NCI-H2081 (cell line): ENCODE measurements around the gene SMCO3.

Experiments
- DNase-seq, 2 experiments: peaks; one replicate each; lab custom pipeline; 2025; lab: John Stamatoyannopoulos, UW

The SMCO3 gene

DNA sequence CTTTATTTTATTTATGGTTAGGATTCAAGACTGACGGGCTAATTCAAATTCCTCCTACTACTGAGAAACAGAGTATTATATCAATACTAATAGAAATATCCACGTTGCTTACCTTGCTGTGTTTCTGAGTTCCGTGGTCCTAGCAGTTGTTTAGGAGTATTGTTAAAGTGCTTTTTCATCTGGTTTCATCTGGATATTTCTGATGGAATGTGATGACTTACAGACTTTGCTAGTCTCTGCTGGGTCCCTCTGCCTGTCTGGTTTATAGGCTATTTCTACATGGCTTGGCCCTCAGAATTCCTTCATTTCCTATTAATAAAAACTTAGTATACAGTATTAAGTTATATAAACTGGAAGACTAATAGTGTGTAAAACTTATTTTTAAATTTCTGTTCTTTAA, at the start of gene SMCO3:
SMCO3 (minus strand) TSS at position 169 of the 400 bp plus-strand sequence. CDS start 7,502 bp downstream, outside the sequence.
- no peak for DNase-seq

DNA sequence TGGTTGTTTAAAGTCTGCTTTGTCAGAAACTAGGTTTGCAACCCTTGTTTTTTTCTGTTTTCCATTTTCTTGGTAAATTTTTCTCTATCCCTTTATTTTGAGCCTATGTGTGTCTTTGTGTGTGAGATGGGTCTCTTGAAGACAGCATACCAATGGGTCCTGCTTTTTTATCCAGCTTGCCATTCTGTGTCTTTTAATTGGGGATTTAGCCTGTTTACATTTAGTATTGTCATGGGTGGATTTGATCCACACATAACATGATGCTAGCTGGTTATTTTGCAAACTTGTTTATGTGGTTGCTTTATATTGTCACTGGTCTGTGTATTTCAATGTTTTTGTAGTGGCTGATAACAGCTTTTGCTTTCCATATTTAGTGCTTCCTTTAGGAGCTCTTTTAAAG, 46.5 kb upstream of the SMCO3 start:
- DNase-seq: no peak

DNA sequence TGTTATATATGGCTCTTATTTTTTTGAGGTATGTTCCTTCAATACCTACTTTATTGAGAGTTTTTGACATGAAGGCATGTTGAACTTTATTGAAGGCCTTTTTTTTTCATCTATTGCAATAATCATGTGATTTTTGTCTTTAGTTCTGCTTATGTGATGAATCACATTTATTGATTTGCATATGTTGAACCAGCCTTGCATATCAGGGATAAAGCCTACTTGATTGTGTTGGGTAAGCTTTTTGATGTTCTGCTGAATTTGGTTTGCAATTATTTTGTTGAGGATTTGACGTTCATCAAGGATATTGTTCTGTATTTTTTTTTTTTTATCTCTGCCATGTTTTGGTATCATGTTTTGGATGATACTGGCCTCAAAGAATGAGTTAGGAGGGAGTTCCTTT, 44.5 kb upstream of the SMCO3 start:
- DNase-seq: no peak

DNA sequence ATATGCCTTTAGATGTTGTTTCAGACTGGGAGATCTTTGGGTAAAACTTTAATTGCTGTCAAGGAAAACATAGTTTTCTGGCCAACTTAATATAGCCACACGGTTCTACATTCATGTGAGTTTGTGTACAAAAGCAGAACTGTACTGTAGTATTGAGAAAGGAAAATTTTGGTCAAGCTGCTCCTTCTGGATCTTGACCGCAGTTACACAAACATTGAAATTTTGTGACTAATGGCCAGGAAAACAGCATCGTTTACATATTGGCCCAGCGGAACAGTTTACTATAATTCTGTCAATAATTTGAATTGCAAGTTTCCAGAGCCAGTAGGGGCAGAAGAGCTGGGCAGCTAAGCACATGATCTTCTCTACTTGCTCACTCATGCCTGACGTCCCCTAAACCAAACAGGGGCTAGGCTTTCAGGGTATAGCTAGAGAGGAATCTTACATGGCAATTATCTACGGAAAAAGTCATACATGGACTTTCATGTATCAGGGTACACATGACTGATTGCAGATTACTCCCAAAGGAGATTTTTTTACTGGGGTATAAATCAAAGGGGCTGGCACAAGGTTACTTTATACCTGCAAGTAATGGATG, 40.7 kb upstream of the SMCO3 start:
- no peak for DNase-seq

- no peak for DNase-seq
Measured at GRCh38 chr12:14853961-14854360, 40.0 kb upstream of the SMCO3 start.

DNA sequence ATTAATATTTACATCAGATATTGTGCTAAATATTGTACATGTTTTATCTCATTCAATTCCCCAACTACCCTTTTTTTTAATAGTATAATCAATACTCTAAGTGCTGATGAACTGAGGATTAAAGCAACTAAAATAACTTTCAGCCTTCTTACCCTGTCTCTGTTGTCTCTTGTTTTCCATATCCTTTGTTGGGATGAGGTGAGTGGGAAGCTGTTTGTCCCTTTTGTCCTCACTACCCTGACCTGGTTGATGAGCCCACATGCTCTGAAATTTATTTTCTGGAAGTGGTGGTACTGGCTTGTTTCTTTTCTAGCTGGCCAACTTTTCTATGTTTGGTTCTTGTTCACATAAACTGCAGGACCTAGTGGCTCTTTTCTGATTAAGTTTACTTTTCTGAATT, 38.9 kb upstream of the SMCO3 start:
- no peak for DNase-seq

GRCh38 chr12:14850929-14851663, 37.1 kb upstream of the SMCO3 start:
- DNase-seq: no peak

GRCh38 chr12:14849661-14850060, 35.7 kb upstream of the SMCO3 start:
- DNase-seq: no peak

GRCh38 chr12:14846876-14847580, 33.0 kb upstream of the SMCO3 start:
- no peak for DNase-seq

DNA sequence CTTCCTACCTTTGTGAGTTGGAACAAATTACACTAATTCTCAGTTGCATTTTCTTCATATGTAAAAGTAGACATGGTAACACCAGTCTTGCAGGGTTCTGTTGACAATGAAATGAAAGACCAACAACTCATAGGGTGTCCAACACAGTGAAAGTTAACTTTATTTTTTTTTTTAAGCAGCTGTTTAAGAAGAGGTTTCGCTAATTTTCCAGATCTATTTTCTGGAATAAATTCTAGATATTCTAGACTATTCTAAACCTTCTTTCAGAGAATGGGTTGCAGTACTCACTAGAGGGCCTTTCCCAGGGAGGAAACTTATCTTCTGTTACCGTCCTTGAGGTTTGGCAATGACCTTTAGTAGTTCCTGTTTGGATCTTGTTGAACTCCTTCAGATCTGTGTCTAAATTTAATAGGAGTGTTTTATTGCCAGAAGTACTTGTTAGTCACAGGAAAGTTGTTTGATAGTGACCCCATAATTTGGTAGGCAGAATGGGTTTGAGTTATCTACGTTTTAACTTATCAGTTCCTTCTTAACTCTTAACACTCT, 32.1 kb upstream of the SMCO3 start:
- DNase-seq: no peak

GRCh38 chr12:14845350-14845750, 31.4 kb upstream of the SMCO3 start:
- DNase-seq: peak; percentile 34 to 42

DNA sequence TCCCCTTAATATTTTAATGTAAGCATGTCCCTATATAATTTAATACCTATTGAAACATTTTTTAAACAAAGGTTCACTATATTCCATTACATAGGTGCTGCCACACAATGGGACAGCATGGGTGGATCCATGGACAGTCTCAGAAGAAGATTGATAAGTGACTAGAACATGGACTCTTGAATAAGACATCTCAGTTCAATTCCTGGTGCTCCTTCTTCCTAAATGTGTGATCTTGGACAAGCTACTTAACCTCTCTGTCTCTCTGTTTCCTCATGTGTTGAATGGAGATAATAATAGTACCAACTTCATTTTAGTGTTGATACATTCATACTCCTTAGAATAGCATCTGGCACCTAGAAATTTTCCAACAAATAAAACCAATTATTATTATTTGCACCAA, 30.4 kb upstream of the SMCO3 start:
- DNase-seq: no peak

- DNase-seq: no peak
Measured at GRCh38 chr12:14843425-14843887, 29.5 kb upstream of the SMCO3 start, which contains the start of gene ART4. Gene ART4, minus strand, starts transcription at chr12:14843526. Its CDS starts 413 bp downstream, at chr12:14843113.

DNA sequence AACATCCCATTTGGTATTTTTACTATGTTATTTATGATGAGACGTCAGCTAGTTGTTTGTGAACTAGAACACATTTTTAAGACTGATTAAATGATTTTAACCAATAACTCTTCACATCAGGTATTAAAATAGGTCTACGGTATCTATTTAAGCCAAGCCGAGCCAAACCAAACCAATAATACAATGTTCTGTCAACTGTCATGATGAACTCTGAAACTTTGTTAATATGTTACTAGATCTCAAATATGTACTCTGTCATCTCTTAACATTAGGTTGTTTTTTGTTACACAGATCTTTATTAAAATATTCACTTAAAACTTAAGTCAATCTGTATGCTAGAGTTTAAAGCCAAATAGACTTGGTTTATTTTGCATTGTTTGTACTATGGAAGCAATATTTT, 28.3 kb upstream of the SMCO3 start:
- DNase-seq: no peak

DNA sequence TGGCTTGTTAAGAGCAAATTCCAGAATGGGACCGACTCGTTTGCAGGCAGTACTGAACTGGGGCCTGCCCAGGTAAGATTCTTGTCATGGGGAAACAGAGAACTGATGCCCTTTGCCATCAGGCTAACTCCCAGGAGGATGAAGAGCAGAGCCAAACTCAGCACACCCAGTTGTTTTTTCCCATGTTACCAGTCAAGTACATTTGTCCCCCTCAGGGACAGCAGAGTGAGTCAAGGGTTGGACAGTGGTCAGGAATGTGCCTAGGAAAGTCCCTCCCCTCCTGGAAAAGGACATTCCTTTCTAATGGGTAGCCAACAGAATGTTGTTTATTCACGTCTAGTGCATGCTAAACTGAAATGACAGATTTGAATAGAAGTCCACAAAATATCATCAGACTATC, 27.8 kb upstream of the SMCO3 start:
- no peak for DNase-seq

DNA sequence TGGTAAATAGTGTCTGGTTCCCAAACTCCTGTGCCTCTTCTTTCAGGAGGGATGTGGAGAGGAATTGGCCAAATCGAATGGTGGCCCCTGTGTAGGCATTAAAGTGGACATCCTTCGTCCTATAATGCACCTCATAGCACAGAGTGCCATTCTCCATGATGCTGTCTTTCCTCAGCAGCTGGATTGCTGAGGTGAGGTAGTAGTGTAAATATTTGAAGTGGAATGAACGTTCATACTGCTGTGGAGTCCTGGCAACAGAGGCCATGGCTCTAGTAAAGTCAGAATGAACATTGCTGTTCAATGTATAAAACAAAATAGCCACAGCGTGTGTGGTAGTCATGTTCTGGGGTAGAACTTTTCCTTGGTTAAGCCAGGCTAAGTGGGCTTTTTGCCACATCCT, 26.6 kb upstream of the SMCO3 start:
- no peak for DNase-seq

DNA sequence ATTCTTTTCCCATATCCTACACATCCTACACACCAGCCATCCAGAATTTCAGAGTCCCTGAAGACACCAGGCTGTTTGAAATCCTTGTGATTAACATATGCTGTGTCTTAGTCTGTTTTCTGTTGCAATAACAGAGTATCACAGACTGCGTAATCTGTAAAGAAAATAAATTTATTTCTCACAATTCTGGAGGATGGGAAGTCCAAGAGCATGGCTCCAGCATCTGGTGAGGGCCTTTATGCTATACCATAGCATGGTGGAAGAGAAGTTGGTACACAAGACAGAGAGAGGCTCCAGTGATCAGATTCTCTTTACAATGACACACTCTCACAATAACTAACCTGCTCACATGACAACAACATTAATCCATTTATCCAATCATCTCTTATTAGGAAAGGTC, 25.3 kb upstream of the SMCO3 start:
- no peak for DNase-seq

GRCh38 chr12:14836336-14837210, 22.6 kb upstream of the SMCO3 start:
- DNase-seq: no peak

- no peak for DNase-seq
Measured at GRCh38 chr12:14834509-14834908, 20.5 kb upstream of the SMCO3 start.

GRCh38 chr12:14833952-14834351, 20.0 kb upstream of the SMCO3 start:
- no peak for DNase-seq

- no peak for DNase-seq
Measured at GRCh38 chr12:14833336-14833735, 19.4 kb upstream of the SMCO3 start.

DNA sequence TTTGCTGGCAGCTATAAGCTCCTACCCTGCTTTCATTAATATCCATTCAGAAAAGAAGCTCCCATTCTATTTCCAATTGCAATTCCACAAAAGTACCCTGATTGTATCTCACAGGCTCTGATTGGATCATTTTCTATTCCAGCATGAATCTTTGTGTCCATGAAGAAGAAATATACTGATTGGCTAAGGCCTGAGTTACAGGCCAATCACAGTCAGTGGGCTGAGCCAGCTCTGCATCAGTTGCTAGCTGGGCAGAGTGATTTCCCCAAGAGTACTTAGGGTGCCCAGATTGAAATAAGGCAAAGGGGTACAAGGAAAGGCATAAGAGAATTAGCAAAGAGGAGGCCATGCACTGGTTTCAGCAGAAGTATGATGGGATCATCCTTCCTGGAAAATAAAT, 14.9 kb upstream of the SMCO3 start:
- no peak for DNase-seq
